ENCODE measurements around the gene EIF2A.

EIF2A gene

DNA sequence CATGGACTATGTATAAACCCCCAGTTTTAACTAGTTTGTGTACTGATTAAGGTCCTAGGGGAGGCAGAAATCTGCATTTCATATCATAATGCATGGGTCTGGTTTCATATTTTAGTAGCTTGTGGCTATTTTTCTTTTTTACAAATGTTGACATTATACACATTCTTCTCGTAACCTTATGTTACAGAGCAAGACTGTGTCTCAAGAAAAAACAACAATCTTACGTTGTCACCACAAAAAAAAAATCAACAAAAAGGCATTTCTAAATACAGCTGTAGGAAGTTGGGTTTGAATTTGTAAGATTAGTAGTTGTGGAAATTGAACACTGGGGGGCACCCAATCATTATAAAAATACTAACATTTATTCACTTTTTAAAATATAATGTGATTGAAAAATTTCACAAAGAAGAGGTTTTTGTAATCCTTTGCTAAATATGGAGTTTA, 18.2 kb upstream of the EIF2A start:
- Mint-ChIP-seq H3K27ac (no peak overlapping the region), H3K36me3 (ENCODE audit: low read depth) (no peaks in the 10 kb centered on the region), H3K4me1 (ENCODE audit: low read depth) (peaks cover 4% of the 10 kb centered on the region), H3K4me3 (no peak overlapping the region), H3K27me3 (ENCODE audit: low read depth) (peaks cover under 1% of the 10 kb centered on the region), H3K9me3 (no peaks in the 10 kb centered on the region)

DNA sequence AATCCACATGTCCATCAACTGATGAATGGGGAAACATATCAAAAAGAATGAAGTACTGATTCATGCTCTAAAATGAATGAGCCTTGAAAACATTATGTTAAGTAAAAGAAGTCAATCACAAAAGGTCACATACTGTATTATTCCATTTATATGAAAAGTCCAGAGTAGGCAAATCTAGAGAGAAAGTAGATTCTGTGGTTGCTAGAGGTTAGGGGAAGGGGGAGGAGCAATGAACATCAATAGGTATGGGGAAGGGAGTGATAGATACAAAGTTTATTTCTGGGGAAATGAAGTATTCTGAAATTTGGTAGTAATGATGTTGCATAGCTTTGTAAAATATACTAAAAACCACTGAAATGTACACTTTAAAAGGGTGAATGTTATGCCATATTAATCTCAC, 14.8 kb upstream of the EIF2A start:
- no peak overlapping the region for H3K27ac Mint-ChIP-seq

GRCh38 chr3:150535204-150535603, 11.4 kb upstream of the EIF2A start:
- H3K36me3 Mint-ChIP-seq (ENCODE audit: low read depth): no peaks in the 10 kb centered on the region
- H3K4me3 Mint-ChIP-seq: no peak overlapping the region
- no peak overlapping the region for H3K27ac Mint-ChIP-seq
- H3K27me3 Mint-ChIP-seq (ENCODE audit: low read depth): no peaks in the 10 kb centered on the region
- H3K9me3 Mint-ChIP-seq: no peaks in the 10 kb centered on the region
- peaks cover 4% of the 10 kb centered on the region for H3K4me1 Mint-ChIP-seq (ENCODE audit: low read depth)

More for the DNA sequence above, 14.8 kb upstream of the EIF2A start:
- Mint-ChIP-seq H3K27me3 (ENCODE audit: low read depth) (no peaks in the 10 kb centered on the region), H3K9me3 (no peaks in the 10 kb centered on the region), H3K4me1 (ENCODE audit: low read depth) (peaks cover 4% of the 10 kb centered on the region), H3K36me3 (ENCODE audit: low read depth) (no peaks in the 10 kb centered on the region), H3K4me3 (no peak overlapping the region)

- Mint-ChIP-seq H3K27ac (no peak overlapping the region), H3K27me3 (ENCODE audit: low read depth) (no peaks in the 10 kb centered on the region), H3K9me3 (no peaks in the 10 kb centered on the region), H3K4me1 (ENCODE audit: low read depth) (peaks cover 16% of the 10 kb centered on the region), H3K4me3 (no peak overlapping the region), H3K36me3 (ENCODE audit: low read depth) (peaks cover 17% of the 10 kb centered on the region)
Measured at GRCh38 chr3:150538324-150539208, 8.0 kb upstream of the EIF2A start.

DNA sequence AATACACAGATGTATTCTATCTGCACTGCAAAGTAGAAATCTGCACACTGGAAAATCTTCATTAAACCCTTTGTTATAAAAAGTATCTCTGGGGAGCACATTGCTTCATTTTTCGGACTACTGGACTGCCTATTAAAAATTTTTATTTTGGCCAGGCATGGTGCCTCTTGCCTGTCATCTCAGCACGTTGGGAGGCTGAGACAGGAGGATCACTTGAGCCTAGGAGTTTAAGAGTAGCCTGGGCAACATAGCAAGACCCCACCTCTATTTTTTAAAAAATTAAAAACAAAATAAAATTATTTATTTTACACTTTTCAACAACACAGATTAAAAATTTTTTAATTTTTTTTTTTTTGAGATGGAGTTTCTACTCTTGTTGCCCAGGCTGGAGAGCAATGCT, 6.3 kb upstream of the EIF2A start:
- Mint-ChIP-seq H3K27ac (no peak overlapping the region), H3K4me1 (ENCODE audit: low read depth) (peaks cover 27% of the 10 kb centered on the region), H3K36me3 (ENCODE audit: low read depth) (peaks cover 21% of the 10 kb centered on the region), H3K9me3 (no peaks in the 10 kb centered on the region), H3K27me3 (ENCODE audit: low read depth) (no peaks in the 10 kb centered on the region), H3K4me3 (no peak overlapping the region)

DNA sequence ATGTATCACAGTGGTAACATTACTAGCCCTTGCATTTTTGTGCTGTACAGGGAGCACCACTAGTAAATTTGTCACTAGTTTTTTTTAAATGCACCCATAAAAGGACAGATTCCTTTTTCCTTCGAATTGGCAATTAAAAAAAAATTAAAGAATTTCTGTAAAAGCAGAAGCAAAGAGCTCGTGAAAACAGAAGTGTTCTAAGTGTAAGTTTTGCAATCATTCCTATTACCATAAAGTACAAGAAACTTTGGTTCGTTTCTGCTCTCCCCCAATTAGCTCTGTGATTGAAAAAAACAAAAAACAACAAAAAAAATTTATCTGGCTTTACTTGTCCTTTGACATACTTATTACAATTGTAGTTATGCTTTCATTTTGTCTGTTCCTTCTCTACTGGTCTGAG, 5.6 kb upstream of the EIF2A start:
- no peaks in the 10 kb centered on the region for H3K9me3 Mint-ChIP-seq
- peaks cover 29% of the 10 kb centered on the region for H3K4me1 Mint-ChIP-seq (ENCODE audit: low read depth)
- H3K36me3 Mint-ChIP-seq (ENCODE audit: low read depth): peaks cover 24% of the 10 kb centered on the region
- no peak overlapping the region for H3K4me3 Mint-ChIP-seq
- no peak overlapping the region for H3K27ac Mint-ChIP-seq
- no peaks in the 10 kb centered on the region for H3K27me3 Mint-ChIP-seq (ENCODE audit: low read depth)

GRCh38 chr3:150543128-150543527, 3.5 kb upstream of the EIF2A start:
- H3K4me3 Mint-ChIP-seq: no peak overlapping the region
- H3K36me3 Mint-ChIP-seq (ENCODE audit: low read depth): peaks cover 29% of the 10 kb centered on the region
- no peak overlapping the region for H3K27ac Mint-ChIP-seq
- peaks cover 38% of the 10 kb centered on the region for H3K4me1 Mint-ChIP-seq (ENCODE audit: low read depth)
- H3K27me3 Mint-ChIP-seq (ENCODE audit: low read depth): no peaks in the 10 kb centered on the region
- H3K9me3 Mint-ChIP-seq: no peaks in the 10 kb centered on the region

GRCh38 chr3:150543531-150543930, 3.1 kb upstream of the EIF2A start:
- Mint-ChIP-seq H3K9me3 (no peaks in the 10 kb centered on the region), H3K4me3 (no peak overlapping the region), H3K27me3 (ENCODE audit: low read depth) (no peaks in the 10 kb centered on the region), H3K4me1 (ENCODE audit: low read depth) (peaks cover 42% of the 10 kb centered on the region), H3K36me3 (ENCODE audit: low read depth) (peaks cover 29% of the 10 kb centered on the region), H3K27ac (no peak overlapping the region)

GRCh38 chr3:150544041-150544440, 2.5 kb upstream of the EIF2A start:
- Mint-ChIP-seq H3K4me3 (peak overlapping the region; percentile 91), H3K9me3 (no peaks in the 10 kb centered on the region), H3K27ac (no peak overlapping the region), H3K27me3 (ENCODE audit: low read depth) (no peaks in the 10 kb centered on the region), H3K36me3 (ENCODE audit: low read depth) (peaks cover 30% of the 10 kb centered on the region), H3K4me1 (ENCODE audit: low read depth) (peaks cover 42% of the 10 kb centered on the region)

DNA sequence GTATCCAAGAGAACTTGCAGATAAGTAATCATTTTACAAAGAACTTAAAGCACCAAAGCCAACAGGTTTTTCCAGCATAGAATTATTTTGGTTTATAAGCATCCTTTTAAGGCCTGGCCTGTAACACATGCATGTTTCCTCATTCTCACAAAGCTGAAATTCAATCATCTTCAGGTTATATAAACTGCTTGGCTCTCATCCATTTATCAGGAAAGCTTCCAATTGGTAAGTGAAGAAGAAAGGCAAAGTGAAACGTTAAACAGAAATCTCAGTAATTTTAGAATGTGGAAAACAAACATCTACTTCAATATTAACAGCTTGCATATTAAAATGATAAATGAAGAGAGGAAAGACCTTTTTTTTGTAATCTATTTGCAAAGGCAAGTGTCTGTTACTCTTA, 1.9 kb upstream of the EIF2A start:
- peaks cover 45% of the 10 kb centered on the region for H3K4me1 Mint-ChIP-seq (ENCODE audit: low read depth)
- no peaks in the 10 kb centered on the region for H3K27me3 Mint-ChIP-seq (ENCODE audit: low read depth)
- H3K9me3 Mint-ChIP-seq: no peaks in the 10 kb centered on the region
- peaks cover 32% of the 10 kb centered on the region for H3K36me3 Mint-ChIP-seq (ENCODE audit: low read depth)
- H3K27ac Mint-ChIP-seq: peak overlapping the region; percentile 53
- H3K4me3 Mint-ChIP-seq: peak overlapping the region; percentile 91

- peaks cover 48% of the 10 kb centered on the region for H3K4me1 Mint-ChIP-seq (ENCODE audit: low read depth)
- H3K27ac Mint-ChIP-seq: peak overlapping the region; percentile 96
- H3K9me3 Mint-ChIP-seq: no peaks in the 10 kb centered on the region
- no peaks in the 10 kb centered on the region for H3K27me3 Mint-ChIP-seq (ENCODE audit: low read depth)
- H3K4me3 Mint-ChIP-seq: peak overlapping the region; percentile 91
- H3K36me3 Mint-ChIP-seq (ENCODE audit: low read depth): peaks cover 35% of the 10 kb centered on the region
Measured at GRCh38 chr3:150545419-150546225, 965 bp upstream of the EIF2A start.

DNA sequence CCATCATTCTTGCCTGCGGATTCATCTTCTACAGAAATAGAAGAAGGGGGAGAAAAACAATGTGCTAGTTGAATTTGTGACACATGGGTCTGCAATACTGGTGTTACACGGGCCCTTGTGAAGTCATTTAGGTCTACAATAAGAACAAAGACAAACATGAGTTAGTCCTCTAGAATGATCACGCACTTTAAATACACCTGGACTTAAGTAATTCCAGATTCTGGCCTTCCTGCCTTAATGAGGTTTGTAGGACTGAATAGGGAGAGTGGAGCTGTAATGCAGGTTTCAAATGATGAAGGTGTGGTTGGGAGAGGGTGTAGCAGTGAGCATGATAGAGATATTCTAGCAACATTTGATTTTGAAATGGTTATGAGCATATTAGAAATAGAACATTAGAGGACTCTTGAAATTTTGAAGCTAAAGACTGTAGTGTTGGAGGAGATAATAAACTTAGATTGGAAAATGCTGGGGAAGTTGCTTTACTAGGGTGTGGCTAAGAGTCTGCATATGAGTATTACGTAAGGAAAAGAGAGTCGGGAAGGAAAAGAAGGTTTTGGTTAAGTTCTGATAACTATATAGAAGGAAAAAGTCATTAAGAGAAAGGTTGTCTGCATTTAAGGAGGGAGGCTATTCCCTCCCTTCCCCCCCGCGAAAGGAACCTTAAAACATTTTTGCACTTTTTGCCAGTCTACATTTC, 606 bp downstream of the EIF2A start:
- H3K9me3 Mint-ChIP-seq: no peaks in the 10 kb centered on the region
- no peaks in the 10 kb centered on the region for H3K27me3 Mint-ChIP-seq (ENCODE audit: low read depth)
- peak overlapping the region; percentile 91 for H3K4me3 Mint-ChIP-seq
- H3K36me3 Mint-ChIP-seq (ENCODE audit: low read depth): peaks cover 30% of the 10 kb centered on the region
- H3K27ac Mint-ChIP-seq: peak overlapping the region; percentile 96
- H3K4me1 Mint-ChIP-seq (ENCODE audit: low read depth): peaks cover 43% of the 10 kb centered on the region

DNA sequence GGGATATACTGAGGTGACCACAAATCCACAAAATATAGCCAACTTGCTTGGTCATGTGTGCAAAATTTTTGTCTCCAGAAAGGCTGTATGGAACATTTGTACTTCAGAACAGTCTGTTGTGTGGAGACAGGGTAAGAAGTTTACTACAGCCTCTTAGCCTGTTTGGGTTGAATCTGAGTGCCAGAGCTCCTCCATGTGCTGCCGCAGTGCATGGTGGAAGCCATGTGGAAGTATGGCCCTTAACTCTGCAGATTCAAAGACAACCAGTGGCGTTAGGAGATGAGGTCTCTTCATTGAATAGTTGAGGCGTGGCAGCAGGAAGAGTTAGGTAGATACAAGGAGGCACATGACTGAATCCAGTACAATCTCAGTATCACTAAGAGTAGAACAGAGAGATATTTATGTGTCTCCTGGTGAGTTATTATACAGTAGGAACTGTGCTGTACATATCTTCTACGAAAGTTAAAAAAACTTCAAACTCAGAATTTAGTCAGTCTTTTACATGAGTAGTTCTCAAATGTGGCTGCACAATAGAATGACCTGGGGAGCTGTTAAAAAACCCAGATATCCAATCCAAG, 9.4 kb downstream of the EIF2A start:
- no peaks in the 10 kb centered on the region for H3K27me3 Mint-ChIP-seq (ENCODE audit: low read depth)
- H3K4me3 Mint-ChIP-seq: no peak overlapping the region
- peaks cover 31% of the 10 kb centered on the region for H3K36me3 Mint-ChIP-seq (ENCODE audit: low read depth)
- no peak overlapping the region for H3K27ac Mint-ChIP-seq
- peaks cover 26% of the 10 kb centered on the region for H3K4me1 Mint-ChIP-seq (ENCODE audit: low read depth)
- no peaks in the 10 kb centered on the region for H3K9me3 Mint-ChIP-seq

DNA sequence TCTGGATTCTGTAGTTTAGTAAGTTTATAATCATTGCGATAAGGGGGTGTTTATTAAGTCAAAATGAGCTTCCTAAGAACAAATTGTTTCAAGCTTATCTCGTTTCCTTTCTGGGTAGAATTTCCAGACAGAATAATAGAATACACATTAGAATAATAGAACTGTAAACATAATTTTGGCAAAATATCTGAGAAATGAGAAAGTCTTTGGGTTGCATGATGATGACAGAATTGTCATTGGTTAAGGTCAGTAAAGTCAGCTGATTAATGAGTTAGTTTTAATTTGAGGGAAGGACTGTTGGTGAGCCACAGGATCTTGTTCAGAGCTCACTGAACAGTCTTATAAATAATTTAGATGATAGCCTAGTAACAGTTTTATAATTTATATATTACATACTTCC, 10.2 kb downstream of the EIF2A start:
- no peak overlapping the region for H3K27ac Mint-ChIP-seq
- no peaks in the 10 kb centered on the region for H3K27me3 Mint-ChIP-seq (ENCODE audit: low read depth)
- no peak overlapping the region for H3K4me3 Mint-ChIP-seq
- no peaks in the 10 kb centered on the region for H3K9me3 Mint-ChIP-seq
- peaks cover 23% of the 10 kb centered on the region for H3K4me1 Mint-ChIP-seq (ENCODE audit: low read depth)
- peaks cover 28% of the 10 kb centered on the region for H3K36me3 Mint-ChIP-seq (ENCODE audit: low read depth)

Measured in T-helper 1 cell treated with Interleukin-12 subunit alpha and Interleukin-12 subunit beta and Interleukin-4 antibody, amounts not matched to agents 30 μg/mL and 1 μg/mL, for 36 hours (primary cell).